ENCODE measurements around the gene HEPACAM. TPM values are rescaled to one million over a fixed set of nuclear protein-coding genes. Genes with fewer than 3 reads are reported as not detected.

Gene HEPACAM
- total RNA-seq, 1 experiment from 2014 or later = not detected

DNA sequence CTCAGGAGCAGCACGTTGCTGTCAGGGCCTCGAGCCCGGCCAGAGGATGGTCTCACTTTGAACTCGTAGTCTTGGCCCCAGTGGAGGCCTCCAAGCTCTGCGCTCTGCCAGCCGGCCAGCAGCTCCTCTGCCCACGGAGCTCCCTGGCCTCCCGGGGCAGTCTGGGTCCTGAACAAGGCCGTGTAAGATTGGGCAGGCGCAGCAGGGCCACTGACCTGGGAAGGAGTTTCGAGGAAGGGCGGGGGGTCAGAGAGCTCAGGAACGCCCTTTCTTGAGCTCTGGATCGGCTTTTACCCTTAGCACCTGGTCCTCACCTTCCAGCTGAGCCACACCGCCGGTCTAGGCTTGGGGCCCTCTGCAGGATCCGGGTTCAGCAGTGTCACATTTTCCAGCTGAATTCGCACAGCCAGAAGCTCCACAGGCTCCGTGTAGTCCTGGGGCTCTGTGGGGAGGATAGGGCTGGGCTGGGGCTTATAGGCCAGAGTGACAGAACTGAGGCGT, 40.3 kb downstream of the HEPACAM start:
- Histone ChIP-seq H3K9me3 (ENCODE audit: low read depth, low read length, poor library complexity, severe bottlenecking) (no peaks in the 10 kb centered on the region), H3K27ac (ENCODE audit: low read depth, low read length, poor library complexity, severe bottlenecking) (no peak overlapping the region), H3K4me3 (ENCODE audit: low read depth, low read length, poor library complexity, severe bottlenecking) (no peak overlapping the region), H3K27me3 (replicated peaks; ENCODE audit: insufficient read depth, low read depth, low read length, poor library complexity) (peaks cover 13% of the 10 kb centered on the region), H3K4me1 (ENCODE audit: insufficient read depth, low read length, poor library complexity, severe bottlenecking) (no peaks in the 10 kb centered on the region), H3K36me3 (ENCODE audit: insufficient read depth, low read length, poor library complexity, severe bottlenecking) (no peaks in the 10 kb centered on the region)
- CTCF ChIA-PET = no interaction called here
- POLR2A ChIA-PET (ENCODE audit: low non-redundant PET) = no interaction called here
- TF ChIP-seq CTCF (conservative IDR thresholded peaks at IDR 0.05; ENCODE audit: low read depth, low read length) (no peak), EZH2 (IDR thresholded peaks at IDR 0.05; ENCODE audit: borderline replicate concordance, low read depth, low read length, poor library complexity, severe bottlenecking) (no peak)
- no TSS peak for BruUV-seq (replicated peaks)
- intact Hi-C loops (cut with micrococcal nuclease; ENCODE audit: unreplicated experiment) = no loop called here
- no peak for DNase-seq (ENCODE audit: low spot score)

- ChIA-PET CTCF (no interaction called here), POLR2A (ENCODE audit: low non-redundant PET) (no interaction called here)
- Histone ChIP-seq H3K27ac (ENCODE audit: low read depth, low read length, poor library complexity, severe bottlenecking) (no peak overlapping the region), H3K36me3 (ENCODE audit: insufficient read depth, low read length, poor library complexity, severe bottlenecking) (no peaks in the 10 kb centered on the region), H3K9me3 (ENCODE audit: low read depth, low read length, poor library complexity, severe bottlenecking) (no peaks in the 10 kb centered on the region), H3K4me3 (ENCODE audit: low read depth, low read length, poor library complexity, severe bottlenecking) (no peak overlapping the region), H3K4me1 (ENCODE audit: insufficient read depth, low read length, poor library complexity, severe bottlenecking) (no peaks in the 10 kb centered on the region), H3K27me3 (replicated peaks; ENCODE audit: insufficient read depth, low read depth, low read length, poor library complexity) (peaks cover 6% of the 10 kb centered on the region)
- no TSS peak for BruUV-seq (replicated peaks)
- intact Hi-C loops (cut with micrococcal nuclease; ENCODE audit: unreplicated experiment) = no loop called here
- DNase-seq (ENCODE audit: low spot score) = no peak
- no peak for TF ChIP-seq EZH2 (IDR thresholded peaks at IDR 0.05; ENCODE audit: borderline replicate concordance, low read depth, low read length, poor library complexity, severe bottlenecking)
- no peak for TF ChIP-seq CTCF (conservative IDR thresholded peaks at IDR 0.05; ENCODE audit: low read depth, low read length)
Observed at GRCh38 chr11:124894606-124895430, 41.0 kb downstream of the HEPACAM start.

DNA sequence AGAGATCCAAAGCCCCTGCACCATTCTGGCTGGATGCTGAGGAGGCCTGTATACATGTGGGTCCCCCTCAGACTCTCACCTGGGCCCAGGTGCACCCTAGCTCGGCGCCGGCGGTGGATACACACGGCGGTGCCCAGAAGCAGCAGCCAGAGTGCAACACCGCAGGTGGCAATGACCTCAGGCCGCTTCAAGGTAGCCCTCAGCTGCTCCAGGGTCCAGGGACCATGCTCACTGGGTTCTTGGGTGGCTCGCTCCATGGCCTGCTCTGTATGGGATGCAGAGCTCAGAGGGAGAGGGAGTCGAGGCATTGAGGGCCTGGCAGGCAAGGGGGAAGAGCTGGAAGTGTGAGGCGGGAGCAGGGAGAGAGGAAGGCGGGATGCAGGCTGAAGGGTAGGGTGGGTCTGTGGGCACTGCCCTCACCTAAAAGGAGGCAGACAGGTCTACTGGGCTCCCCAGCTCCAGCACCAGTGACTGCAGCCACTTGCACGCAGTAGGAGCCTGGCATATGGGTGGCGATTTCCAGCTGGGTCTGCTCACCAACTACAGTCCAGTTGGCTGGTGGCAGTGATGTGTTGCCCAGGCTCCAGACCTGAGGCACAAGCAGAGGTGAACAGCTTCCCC, 42.0 kb downstream of the HEPACAM start:
- no peak overlapping the region for H3K4me3 ChIP-seq (ENCODE audit: low read depth, low read length, poor library complexity, severe bottlenecking)
- no peaks in the 10 kb centered on the region for H3K36me3 ChIP-seq (ENCODE audit: insufficient read depth, low read length, poor library complexity, severe bottlenecking)
- no peak for DNase-seq (ENCODE audit: low spot score)
- CTCF ChIA-PET = no interaction called here
- intact Hi-C loops (cut with micrococcal nuclease; ENCODE audit: unreplicated experiment) = no loop called here
- H3K27ac ChIP-seq (ENCODE audit: low read depth, low read length, poor library complexity, severe bottlenecking) = no peak overlapping the region
- peaks cover 8% of the 10 kb centered on the region for H3K27me3 ChIP-seq (replicated peaks; ENCODE audit: insufficient read depth, low read depth, low read length, poor library complexity)
- no peaks in the 10 kb centered on the region for H3K9me3 ChIP-seq (ENCODE audit: low read depth, low read length, poor library complexity, severe bottlenecking)
- POLR2A ChIA-PET (ENCODE audit: low non-redundant PET) = no interaction called here
- no peak for TF ChIP-seq EZH2 (IDR thresholded peaks at IDR 0.05; ENCODE audit: borderline replicate concordance, low read depth, low read length, poor library complexity, severe bottlenecking)
- no peak for TF ChIP-seq CTCF (conservative IDR thresholded peaks at IDR 0.05; ENCODE audit: low read depth, low read length)
- no peaks in the 10 kb centered on the region for H3K4me1 ChIP-seq (ENCODE audit: insufficient read depth, low read length, poor library complexity, severe bottlenecking)
- no TSS peak for BruUV-seq (replicated peaks)
